Hepatocyte (in vitro differentiated cells): Measurements from ENCODE around the gene SPRR5.

Source experiments
- EZH2 ChIP-seq: fragments of 200-600 bp; sonication (generic); IDR thresholded peaks from 2 replicates; pipeline ENCODE4 v1.6.1; 2016; ENCODE audit warnings: antibody characterized with exemption, mild to moderate bottlenecking, borderline replicate concordance
- TF ChIP-seq, protein P1 (sequence below): fragments of 200-600 bp; sonication (generic); IDR thresholded peaks from 2 replicates; pipeline ENCODE4 v1.5.1; 2016; ENCODE audit warnings: antibody characterized with exemption, mild to moderate bottlenecking; ENCODE audit not compliant: poor library complexity

DNA sequence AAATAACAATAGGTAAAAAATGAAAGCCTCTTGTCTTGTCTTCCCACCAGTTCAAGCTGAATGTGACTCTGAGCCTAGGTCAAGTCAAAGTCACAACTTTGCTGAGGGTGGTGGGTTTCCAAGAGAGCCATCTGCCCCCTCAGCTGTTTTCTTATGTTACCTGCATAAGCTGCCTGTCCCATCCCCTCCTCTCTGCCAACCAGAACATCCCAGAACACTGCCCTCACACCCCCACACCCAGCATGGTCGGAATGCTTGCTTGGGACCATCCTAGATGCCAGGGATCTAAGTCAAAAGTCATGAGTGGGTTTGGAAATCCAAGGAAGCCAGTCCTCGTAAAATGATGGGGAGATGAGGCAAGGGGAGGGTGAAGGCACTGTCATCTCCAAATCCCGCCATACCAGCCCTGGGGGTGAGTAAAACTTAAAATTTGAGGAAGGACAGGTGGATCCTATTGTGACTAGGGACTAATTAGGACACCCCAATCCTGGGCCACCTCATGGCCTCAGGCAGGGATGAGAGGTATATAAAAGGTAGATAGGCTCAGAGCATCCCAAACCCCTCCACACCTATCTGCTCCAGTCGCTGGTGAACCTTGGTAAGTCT is at the start of gene SPRR5:
- TF ChIP-seq, protein P1, sequence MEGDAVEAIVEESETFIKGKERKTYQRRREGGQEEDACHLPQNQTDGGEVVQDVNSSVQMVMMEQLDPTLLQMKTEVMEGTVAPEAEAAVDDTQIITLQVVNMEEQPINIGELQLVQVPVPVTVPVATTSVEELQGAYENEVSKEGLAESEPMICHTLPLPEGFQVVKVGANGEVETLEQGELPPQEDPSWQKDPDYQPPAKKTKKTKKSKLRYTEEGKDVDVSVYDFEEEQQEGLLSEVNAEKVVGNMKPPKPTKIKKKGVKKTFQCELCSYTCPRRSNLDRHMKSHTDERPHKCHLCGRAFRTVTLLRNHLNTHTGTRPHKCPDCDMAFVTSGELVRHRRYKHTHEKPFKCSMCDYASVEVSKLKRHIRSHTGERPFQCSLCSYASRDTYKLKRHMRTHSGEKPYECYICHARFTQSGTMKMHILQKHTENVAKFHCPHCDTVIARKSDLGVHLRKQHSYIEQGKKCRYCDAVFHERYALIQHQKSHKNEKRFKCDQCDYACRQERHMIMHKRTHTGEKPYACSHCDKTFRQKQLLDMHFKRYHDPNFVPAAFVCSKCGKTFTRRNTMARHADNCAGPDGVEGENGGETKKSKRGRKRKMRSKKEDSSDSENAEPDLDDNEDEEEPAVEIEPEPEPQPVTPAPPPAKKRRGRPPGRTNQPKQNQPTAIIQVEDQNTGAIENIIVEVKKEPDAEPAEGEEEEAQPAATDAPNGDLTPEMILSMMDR = no peak
- no peak for TF ChIP-seq EZH2
